Epidermal melanocyte (primary cell): ENCODE data around the gene PTPN1.
"Not testable (repeated sequence)": the region's sequence is repeated elsewhere in the genome, so short reads cannot be mapped to it uniquely, and the experiment has no call there.

Source experiments
- DNase-seq: peaks from one replicate; pipeline ENCODE4 v3.0.0; 2011; ENCODE audit warnings: low spot score; ENCODE audit not compliant: insufficient read length

Gene PTPN1

DNA sequence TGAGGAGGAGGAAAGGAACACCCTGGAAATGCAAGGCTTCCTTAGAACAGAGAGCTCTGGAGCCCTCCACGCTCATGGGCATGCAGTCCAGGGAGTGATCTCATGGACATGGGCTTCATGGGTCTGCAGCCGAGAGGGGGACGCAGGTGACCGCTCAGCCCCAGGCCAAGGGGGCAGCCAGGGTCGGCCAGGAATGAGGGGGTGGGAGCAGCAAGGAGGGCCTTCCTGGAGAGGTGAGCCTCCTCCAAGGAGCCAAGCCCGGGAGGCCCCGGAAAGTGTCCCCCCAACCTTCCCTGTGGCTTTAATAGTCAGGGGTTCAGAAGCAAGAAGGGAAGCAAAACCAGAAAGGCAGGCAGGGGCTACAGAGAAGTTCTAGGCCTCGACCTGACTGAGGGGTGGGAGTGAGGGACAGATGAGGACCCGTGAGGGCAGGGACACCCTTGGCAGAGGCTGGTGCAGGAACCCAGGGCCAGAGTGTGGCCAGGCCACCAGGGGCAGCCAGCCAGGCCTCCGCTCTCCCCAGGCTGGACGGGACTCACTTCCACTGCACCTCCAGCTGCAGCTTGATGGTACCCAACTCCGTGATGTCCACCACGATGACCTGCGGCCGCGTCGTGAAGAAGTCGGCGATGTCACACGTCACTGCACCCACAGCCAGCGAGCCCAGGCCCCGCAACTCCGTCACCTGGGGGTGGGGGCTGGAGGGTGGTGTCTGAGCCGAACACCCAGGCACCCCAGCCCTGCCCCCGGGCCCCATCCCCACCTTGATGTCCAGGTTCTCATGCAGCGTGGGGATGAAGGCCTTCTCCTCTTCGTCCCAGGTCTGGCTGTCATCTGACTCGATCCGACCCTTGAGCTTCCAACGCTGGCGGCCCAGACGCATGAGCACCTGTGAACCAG, 97.9 kb downstream of the PTPN1 start:
- DNase-seq: no peak

DNA sequence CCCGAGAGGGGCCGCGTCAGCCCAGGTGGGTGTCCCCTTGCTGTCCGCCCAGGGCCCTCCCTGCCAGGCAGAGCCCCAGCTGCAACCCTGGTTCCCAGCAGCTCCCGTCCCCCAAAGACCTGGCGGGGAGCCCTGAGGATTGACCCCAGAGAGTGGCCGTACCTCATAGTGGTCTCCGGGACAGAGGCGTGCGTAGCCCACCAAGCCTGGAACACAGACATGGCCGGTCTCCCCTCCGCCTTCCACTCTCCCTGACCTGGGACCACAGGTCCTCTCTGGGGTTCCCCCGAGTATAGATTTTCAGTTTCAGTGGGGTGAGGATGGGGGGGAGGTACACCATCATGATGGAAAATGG, 98.5 kb downstream of the PTPN1 start:
- DNase-seq: no peak

DNA sequence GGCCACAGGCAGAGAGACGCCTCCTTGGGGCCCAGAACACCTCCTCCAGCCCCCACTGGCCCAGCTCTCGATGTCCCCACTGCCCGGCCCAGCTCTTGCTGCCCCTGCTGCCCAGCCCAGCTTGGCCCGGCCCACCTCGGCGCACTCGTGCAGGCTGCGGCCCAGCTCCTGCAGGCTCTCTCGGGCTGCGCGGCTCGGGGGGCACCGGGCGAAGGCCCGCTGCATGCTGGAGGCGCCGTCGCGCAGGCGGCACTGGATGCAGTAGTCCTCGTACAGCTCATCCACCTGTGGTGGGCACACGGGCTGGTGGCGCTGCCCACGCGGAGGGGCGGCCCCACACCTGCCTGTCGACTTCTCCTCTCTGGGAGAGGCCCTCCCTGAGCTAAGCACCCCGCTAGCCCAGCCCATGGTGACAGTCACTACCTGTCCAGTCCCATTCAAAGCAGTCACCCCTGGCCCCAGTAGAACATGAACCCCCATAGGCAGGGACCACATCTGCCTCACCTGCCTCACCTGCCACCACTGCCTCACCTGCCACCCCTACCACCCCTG, 99.3 kb downstream of the PTPN1 start:
- no peak for DNase-seq

DNA sequence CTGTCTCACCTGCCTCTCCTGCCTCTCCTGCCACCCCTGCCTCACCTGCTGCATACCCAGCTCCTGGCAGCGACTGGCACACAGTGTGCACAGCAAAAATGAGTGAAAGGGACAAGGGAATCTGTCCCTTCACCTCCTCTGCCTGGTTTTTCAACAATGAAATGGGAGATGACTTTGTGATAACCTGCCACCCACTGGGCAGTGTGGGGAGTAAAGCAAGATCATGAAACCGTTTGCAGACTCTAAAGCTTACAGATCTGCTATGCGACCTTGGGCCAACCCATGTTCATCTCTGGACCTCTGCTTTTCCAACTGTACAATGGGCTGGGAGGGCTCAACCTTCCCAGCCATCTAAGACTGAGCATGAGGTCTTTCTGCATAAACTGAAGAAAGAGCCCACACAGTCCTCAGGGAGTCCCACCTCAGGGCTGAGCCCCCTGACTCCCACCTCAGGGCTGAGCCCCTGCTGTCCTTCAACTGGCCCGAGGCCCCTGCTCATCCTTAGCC, 100.1 kb downstream of the PTPN1 start:
- DNase-seq: no peak

DNA sequence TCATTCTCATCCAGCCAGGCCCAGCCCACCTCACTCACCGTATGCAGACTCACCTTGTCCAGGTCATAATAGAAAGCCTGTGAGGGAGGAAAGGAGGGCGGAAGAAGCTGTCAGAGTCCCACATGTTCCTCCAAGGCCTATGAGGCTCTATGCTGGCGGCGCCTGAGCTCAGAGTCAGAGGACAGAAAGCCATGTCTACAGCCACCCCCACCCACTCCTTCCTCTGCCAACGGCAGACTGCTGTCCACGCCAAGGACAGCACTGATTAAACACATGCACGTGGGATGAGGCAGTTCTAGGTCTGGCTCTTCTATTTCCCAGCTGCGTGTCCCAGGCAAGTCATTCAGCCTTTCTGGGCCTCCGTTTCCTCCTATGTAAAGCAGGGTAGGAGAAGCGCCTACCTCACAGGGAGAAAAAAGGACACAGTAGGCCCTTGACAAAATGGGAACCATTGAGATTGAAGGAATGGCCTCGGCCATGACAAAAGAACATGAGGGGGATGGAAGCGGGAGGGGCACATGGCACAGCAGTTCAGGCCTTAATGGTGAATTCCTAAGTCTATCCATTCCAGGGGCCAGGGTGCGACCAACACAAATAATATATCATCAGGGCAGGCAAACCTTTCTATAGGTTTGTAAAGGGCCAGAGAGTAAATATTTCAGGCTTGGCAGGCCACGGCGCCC, 101.1 kb downstream of the PTPN1 start:
- no peak for DNase-seq

- DNase-seq: no peak
These were observed 103.4 kb downstream of the PTPN1 start for GRCh38 chr20:50613438-50614169.

DNA sequence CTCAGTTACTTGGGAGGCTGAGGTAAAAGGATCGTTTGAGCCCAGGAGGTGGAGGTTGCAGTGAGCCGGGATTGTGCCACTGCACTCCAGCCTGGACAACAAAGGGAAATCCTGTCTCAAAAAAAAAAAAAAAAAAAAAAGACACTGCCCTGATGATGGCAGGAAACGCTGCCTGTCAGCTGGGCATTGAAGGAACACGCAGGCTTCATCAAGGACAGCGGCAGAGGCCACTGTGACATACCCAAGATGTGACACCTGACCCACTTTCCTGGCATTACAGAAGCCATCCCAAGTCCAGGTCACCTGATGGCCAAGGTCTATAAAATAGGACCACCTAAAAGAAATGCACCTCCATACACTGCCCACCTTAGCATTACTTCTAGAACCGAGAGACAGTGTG, 105.2 kb downstream of the PTPN1 start:
- no peak for DNase-seq

DNA sequence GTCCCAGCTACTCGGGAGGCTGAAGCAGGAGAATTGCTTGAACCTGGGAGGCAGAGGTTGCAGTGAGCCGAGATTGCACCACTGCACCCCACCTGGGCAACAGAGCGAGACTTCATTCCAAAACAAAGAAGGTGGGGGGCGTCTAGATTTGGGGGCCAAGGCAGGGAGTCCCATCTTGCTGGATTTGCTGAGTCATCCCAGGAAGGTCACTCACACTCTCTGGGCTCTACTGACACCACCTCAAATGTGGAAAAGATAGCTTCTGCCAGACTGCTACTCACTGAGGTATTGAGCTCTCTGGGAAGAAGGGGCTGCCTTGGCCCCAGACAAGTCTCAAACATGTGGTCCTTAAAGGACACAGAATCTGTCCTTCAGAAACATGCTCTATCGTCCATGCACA, 106.8 kb downstream of the PTPN1 start:
- DNase-seq: no peak

DNA sequence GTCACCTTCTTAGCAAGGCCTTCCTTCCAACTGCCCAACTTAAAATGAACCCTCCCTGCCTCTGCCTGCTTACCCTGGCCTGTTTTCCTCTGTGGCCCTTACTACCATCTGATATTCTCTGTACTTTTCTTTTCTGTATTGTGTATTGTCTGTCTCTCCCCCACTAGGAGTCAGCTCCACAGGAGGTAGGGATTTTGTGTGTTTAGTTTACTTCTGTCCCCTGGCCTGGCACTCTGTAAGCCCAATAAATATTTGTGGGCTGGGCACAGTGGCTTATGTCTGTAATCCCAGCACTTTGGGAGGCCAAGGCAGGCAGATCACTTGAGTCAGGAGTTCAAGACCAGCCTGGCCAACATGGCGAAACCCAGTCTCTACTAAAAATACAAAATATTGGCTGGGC, 108.4 kb downstream of the PTPN1 start:
- no peak for DNase-seq

DNA sequence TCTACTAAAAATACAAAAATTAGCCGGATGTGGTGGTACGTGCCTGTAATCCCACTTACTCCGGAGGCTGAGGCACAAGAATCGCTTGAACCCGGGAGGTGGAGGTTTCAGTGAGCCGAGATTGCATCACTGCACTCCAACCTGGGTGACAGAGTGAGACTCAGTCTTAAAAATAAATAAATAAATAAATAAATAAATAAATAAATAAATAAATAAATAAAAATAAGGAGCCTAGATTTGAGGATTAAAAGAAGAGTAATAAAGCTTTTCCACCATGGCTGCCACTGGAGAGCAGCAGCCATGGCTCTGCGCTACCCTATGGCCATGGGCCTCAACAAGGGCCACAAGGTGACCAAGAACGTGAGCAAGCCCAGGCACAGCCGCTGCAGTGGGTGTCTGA, 110.3 kb downstream of the PTPN1 start:
- DNase-seq: not testable (repeated sequence)

DNA sequence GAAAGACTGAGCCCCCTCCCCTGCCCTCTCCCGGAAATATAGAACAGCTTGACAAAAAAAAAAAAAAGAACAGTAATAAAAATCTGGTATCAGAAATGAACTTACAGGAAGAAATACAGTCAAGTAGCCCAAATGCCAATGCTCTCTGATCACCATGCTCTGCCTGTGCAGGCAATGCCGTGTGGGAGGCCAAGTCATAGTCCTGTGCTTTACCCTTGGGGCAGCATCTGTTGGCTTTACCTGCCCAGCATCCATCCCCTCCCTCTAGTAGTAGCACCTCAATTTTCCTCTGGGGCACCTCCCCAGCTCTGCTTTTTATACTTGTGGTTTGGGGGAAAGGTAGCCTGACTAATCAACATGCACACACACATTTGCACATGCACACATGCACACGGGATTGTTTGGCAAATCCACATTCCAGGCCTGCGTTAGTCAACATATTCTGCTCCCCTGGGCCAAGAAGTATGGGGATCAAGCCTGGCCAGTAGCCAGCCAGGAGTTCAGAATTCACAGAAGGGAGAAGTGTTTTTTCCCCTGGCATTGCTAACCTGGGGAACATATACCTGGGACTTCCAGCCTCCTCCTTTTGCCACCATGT, 111.0 kb downstream of the PTPN1 start:
- DNase-seq: no peak

- no peak for DNase-seq
These were observed 114.3 kb downstream of the PTPN1 start for GRCh38 chr20:50624351-50625016.

DNA sequence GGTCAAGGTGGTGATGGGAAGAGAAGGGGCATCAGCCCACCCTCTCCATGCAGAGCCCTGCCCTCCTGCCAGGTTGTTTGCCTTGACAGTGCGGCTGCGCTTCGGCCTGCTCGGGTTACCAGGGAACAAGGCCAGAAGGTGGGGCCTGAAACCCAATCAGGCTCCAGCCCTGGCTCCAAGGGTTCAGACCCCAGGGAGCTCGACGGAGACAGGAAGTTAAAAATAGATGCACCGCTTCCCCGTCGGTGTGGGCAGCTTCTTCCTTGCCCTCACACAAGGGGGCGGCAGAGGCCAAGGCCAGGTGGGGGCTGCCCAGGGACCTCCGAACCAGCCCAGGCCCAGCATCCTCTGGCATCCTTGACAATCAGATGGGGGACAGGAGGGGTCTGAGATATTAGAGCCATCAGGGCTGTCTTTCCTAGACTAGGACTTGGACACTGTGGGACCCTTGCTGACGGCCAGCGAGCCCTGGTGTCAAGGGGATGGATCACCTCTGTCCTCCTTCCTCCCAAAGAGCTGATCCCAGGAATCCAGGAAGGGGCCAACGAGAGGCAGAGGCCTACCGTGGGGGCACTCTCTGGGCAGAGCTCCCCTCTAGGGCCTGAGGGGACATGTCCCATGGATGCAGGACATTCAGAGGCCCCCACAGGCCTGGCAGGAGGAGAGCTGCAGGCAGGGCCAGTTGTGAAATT, 115.9 kb downstream of the PTPN1 start:
- DNase-seq: no peak

- no peak for DNase-seq
These were observed 117.6 kb downstream of the PTPN1 start for GRCh38 chr20:50627747-50628146.

- no peak for DNase-seq
These were observed 118.1 kb downstream of the PTPN1 start for GRCh38 chr20:50628332-50628731.

- no peak for DNase-seq
These were observed 118.9 kb downstream of the PTPN1 start for GRCh38 chr20:50628853-50629669.

DNA sequence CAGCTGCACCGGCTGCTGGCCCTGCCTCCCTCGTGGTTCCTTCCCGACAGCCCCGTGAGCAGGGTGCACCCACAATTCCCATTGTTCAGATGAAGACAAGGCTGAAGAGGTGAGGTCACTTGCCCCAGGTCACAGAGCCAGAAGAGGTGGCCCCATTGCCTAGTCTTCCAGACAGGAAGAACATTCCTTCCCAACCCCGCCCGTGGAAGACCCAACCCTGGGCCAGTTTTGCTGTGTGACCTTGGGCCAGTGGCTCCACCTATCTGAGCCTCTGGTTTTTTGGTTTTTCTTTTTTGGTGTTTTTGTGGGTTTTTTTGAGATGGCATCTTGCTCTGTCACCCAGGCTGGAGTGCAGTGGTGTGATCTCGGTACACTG, 119.5 kb downstream of the PTPN1 start:
- DNase-seq: no peak

DNA sequence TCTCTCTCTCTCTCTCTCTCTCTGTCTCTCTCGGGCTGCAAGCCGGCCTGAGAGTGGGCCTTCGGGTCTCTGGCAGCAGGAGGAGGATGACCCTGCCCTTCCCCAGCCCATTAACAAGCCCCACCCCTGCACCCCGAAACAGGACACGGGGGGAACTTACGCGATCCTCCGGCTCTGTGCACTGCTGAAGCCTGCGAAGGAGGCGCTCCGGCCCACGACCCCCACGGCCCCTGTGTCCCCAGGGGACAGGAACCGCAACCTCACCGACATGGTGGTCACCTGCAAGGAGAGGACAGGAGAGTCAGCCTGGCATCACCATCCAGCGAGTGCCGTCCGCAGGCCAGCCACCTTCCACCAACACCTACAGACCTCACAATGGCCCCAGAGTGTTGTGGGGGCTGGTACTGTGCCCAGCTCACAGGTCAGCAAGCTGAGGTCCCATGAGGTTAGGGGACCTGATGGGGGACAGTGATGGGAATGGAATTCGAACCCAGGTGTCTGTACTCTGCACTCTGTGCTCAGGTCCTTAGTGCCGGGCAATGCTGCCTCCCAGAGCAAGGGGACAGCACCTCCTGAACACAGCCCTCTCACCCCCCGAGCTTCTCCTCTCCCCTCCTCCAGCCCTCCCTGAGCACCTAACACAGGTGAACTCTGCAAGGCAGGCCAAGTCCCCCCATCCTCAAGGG, 120.5 kb downstream of the PTPN1 start:
- no peak for DNase-seq

GRCh38 chr20:50632236-50632635, 122.1 kb downstream of the PTPN1 start:
- no peak for DNase-seq
